SK-N-MC (cell line): ENCODE results near the gene GK.

Experiments
- EZH2 ChIP-seq: fragments of 200-600 bp; sonication (generic); IDR thresholded peaks from one replicate; pipeline ENCODE4 v1.6.1; 2017; ENCODE audit warnings: antibody characterized with exemption
- POLR2AphosphoS5 ChIP-seq: IDR thresholded peaks from 2 replicates; pipeline ENCODE4 v1.6.1; 2012; ENCODE audit warnings: mild to moderate bottlenecking, low read depth, low read length, borderline replicate concordance

DNA sequence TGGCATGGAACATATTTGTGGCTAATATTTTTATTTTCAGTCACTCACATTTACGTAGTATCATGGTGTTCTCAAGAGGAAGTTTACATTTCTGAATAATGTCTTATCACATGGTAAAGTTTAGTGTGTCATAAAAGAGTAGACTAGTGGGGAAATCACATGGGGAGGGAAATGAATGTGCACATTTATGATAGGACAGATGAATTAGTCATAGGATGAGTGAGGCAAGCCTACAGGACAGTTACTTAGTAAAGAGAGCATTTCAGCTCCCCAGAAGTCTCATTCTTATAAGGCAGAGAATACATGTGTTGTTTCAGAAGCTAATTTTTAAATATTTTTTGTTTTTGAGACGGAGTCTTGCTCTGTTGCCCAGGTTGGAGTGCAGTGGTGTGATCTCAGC, 6.2 kb downstream of the GK start:
- no peak for TF ChIP-seq POLR2AphosphoS5
- TF ChIP-seq EZH2 = no peak
